Inflammatory macrophage treated with lipopolysaccharide for 4 hours (primary cell): Measurements from ENCODE around the gene EIPR1.
"Not testable (repeated sequence)": the region's sequence is repeated elsewhere in the genome, so short reads cannot be mapped to it uniquely, and the experiment has no call there.

ENCODE experiments used
- DNase-seq: peaks from one replicate; pipeline ENCODE4 v3.0.0-alpha.2; 2020

The EIPR1 gene

DNA sequence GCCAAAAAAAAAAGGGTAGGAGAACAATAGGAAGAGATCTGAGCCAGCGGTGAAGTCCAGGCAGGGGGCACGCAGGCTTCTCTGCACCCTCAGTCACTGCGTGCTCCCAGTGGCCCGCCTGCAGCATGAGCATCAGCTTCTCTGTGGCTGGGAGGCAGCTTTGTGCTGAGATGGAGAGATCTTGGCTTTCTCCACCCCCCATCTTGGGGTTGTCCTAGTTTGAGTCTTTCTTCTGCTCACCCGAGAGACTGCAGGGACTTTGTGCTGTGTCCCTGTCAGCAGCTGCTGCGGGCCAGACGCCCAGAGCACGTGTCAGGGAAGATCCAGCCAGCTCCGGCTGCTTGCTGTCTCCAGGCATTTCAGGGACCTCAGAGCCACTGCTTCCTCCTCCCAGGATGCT is 22.2 kb upstream of the EIPR1 start:
- no peak for DNase-seq

DNA sequence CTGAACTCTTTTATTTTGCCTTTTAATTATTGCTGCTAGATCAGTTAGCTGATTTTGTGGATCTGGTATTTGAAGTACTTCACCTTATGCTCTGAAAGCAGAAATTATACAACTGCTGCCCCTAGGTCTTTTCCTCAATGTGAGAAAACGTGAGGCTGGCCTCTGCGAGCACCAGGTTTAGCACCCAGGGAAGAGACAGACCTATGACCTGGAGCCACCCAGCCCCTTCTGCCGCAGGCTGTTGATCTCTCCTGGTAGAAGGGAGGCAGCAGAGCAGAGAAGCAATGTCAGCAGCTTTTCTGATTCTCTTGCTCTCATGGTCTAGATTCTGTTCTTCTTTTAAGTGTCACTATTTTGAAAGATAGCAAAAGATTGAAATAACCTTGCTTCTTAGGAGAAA is 21.8 kb upstream of the EIPR1 start:
- DNase-seq = no peak

DNA sequence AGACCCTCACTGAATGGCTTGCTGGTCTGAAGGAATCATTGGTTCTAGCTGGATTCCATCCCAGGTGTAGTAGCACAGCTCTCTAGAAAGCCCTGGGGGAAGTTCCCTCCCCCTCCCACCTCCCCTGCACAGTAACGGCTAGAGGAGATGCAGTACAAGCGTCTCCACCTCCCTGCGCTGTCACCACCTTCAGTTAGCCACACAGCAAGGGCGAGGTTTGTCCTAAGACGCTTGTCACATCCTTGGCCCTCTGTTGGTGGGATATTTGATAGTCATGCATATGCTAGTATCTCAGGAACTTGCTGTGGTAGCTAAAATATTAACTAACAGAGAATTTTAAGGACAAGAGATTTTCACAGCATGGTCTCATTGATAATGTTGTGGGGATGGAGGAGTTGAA is 21.2 kb upstream of the EIPR1 start:
- no peak for DNase-seq

DNA sequence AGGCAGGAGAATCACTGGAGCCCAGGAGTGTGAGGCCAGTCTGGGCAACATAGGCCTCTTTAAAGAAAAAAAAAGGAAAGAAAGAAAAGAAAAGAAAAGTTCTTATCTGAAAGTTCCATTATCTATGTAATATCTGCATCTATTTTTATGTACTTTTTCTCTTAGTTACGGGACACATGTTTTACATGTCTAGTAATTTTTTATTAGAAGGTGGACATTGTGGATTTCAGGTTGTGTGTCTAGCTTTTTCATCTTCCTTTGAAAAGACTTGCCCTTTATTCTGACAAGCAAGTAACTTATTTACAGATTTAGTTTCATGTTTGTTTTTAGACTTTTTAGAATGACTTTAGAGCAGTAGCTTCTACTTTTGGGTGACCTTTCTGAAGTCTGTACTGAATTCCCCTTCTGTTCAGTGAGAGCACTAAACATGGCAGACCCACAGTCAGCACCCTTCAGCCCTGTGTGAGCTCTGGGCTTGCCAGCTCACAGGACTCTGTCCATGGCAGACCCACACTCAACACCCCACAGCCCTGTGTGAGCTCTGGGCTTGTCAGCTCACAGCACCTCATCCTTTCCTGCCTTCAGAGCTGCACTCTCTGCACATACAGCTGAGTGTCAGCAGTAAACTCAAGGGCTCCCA is 19.4 kb upstream of the EIPR1 start:
- no peak for DNase-seq

DNA sequence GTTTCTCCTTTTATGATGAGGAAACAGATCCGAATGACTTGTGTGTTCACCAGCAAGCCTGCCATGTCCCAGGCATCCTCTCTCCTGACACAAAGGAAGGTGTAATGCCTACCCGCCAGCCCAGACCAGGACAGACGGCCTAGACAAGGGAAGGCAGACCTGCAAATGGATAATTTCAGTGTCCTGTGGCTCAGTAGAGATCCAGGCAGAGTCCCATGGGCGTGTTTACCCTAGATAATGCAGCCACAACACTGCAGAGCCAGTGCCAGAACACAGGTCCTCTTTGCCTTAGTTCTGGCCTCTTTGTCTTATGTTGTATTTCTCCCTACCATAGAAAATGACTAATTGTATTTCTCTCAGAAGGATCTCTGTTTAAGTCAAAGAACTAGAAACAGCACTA is 14.6 kb upstream of the EIPR1 start:
- no peak for DNase-seq

DNA sequence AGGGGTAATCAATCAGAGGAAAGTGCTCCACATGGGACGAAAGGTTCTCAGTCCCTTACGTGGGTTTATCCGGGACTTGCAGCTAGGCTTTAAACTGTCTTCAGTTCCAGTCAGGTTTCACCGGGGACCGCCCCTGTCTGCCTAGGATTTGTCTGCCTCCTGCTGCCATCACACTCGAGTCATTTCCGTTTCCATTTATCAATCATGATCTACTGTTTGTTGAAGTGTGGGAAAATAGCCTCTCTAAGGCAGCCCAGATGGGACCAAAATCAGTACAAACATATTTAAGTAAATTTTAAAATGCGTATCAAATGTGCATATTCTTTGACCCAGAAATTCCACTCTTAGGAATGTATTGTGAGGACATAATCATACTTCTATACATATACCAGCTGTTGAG is 12.4 kb upstream of the EIPR1 start:
- DNase-seq = no peak

DNA sequence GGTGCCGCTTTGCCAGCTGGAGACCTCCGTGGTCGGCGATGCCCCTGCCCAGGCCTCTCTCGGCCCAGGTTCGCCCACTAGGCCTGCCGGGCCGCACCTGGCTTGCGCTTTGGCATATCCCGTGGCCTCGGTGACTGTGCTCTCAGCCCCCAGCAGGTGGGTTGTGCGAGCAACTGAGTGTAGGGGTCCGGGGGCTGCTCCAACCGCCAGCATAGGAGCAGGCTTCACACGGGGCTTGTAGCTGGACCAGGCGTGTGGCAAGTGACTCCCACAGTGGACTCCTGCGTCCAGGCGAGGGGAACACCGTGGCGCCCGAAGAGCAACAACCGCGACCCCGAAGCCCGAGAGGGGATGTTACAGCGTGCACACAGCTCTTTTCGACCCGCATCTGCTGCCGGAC is 11.6 kb upstream of the EIPR1 start:
- no peak for DNase-seq

DNA sequence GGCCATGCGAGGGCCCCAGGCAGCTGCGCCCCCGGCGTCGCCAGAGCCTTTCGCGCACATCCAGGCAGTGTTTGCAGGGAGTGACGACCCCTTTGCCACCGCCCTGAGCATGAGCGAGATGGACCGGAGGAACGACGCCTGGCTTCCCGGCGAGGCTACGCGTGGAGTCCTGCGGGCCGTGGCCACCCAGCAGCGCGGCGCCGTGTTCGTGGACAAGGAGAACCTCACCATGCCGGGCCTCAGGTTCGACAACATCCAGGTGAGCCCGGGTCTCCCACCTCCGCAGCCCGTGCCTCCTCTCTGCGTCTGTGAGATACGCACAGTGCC is 10.8 kb upstream of the EIPR1 start:
- no peak for DNase-seq

DNA sequence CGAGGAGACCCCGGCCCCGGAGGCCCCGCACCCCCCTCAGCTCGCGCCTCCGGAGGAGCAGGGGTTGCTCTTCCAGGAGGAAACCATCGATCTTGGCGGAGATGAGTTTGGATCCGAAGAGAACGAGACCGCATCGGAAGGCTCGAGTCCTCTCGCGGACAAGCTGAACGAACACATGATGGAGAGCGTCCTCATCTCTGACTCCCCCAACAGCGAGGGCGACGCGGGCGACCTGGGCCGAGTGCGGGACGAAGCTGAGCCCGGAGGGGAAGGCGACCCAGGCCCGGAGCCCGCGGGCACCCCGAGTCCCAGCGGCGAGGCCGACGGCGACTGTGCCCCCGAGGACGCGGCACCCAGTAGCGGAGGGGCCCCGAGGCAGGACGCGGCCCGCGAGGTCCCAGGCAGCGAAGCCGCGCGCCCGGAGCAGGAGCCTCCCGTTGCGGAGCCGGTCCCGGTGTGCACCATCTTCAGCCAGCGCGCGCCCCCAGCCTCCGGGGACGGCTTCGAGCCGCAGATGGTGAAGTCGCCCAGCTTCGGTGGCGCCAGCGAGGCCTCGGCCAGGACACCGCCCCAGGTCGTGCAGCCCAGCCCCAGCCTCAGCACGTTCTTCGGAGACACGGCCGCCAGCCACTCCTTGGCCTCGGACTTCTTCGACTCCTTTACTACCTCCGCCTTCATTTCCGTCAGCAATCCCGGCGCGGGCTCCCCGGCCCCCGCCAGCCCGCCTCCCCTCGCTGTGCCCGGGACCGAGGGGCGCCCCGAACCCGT is 10.2 kb upstream of the EIPR1 start:
- no peak for DNase-seq

DNA sequence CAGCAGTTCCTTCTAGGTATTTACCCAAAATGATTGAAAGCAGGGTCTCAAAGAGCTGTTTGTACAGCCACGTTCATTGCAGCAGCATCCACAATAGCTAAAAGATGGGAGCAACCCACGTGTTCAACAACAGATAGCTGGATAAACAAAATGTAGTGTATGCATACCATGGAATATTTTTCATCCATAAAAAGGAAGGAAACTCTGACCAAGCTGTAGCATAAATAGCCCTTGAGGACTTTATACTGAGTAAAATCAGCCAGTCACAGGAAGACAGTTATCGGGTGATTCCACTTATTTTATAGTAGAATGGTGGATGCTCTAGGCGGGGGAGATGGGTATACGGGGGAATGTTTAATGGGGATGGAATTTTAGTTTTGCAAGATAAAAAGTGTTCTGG is 9.4 kb upstream of the EIPR1 start:
- DNase-seq = no peak

DNA sequence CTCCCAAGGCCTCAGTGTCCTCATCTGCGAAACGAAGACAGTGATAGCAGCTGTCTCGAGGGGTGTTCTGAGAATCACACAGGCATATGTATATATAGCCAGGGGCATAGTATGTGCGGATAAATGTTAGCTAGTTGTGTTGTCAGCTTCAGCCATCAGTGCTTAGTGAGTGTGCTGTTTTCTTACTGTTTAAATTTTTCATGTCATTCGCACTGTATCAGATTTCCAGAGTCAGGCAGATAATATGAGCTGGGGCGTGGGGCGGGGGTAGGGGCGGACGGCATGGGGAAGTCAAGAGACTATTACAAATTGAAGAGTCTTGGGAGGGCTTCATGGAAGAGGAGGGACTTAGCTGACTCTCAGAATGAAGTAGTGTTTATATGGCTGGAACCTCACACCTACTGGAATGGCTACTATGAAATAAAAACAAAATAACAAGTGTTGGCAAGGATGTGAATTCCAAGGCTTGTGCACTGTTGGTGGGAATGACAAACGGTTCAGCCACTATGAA is 8.9 kb upstream of the EIPR1 start:
- DNase-seq = no peak

DNA sequence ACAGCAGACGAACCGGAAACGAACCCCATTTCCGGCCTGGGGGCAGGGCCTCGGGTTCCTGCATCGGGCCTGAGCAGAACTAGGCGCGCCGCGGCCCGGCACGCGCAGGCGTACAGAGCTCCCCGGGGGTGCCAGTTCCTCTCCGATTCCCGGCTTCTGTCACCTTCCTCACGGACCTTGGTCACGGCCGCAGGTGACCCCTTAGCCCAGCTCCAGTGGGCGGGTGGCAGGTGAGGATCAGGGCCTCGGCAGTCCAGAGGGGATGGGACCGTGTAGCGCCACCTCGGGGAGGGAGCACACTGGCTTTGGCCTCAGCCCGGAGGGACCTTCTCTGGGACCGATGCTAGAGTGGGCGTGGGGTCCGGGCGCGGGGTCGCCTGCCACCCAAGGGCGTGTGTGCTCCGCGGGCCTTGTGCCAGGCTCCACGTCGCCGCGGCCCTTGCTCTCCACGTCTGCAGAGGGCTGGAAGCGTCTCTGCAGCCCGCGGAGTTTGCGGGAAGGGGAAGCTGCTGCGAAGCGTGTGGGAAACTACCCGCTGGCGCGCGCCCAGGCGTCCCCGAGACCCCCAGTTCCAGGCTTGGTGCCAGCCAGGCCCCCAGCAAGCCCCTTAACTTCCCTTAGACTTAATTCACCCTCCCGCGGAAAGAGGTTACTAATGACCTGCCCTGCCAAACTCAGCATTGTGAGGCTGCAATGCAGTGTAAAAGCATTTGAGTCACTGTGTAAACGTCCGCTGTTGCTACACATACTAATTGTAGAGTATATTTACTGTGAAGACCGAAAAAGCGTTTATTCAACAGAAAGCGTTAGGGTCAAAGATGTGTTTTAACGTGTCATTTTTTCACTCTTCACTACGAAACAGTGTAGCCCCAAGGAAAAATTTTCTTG is 2.3 kb upstream of the EIPR1 start, which contains the start of gene TRAPPC12:
TRAPPC12 (plus strand) TSS at position 48 of the 888 bp plus-strand sequence. CDS start 7,930 bp downstream, outside the sequence.
- DNase-seq = peak; percentile 89

DNA sequence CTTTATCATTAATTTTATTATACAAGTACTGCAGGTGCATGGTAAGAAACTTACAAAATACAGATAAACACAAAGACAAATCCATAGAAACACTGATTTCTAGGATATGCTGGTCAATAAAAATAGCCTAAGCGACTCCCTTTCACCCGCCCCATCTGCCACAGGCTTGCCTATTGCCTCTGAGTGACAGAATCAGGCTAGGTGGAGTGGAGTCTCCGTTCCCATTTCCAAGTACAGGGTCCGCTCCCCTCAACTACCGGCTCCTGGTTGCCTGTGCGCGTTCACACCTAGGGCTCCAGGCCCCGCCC is 1.7 kb upstream of the EIPR1 start:
- no peak for DNase-seq

DNA sequence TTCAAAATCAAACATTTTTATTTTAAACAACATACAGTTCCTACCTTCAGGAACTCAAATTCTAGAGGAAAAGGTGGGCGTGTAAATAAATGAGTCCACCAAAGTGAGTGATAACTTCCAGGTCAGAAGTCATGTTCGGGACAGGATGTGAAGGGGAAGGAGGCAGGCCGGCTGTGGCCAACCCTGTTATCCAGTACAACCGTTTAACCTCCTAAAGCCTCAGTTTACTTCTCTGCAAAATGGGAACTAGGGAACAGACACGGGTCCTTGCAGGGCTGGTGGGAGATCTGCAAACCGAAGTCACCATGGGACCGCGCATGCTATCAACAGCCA is 373 bp downstream of the EIPR1 start:
- DNase-seq = peak; percentile 67

DNA sequence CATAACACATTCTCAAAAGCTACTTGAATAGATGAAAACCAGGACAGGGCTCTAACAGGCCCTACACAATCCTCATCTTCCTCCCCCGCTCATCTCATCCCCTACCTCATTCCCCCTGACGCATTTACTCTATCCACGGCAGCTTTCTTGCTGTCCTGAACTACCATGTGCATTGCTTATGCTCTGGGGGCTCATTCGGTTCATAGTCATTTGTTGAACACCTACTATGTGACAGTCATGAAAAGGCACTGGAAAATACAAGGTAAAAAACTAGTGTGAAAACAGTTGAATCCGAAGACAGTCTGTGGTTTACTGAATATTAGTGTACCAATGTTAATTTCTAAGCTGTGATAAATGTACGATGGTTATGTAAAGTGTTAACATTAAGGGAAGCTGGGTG is 797 bp downstream of the EIPR1 start:
- DNase-seq = no peak

DNA sequence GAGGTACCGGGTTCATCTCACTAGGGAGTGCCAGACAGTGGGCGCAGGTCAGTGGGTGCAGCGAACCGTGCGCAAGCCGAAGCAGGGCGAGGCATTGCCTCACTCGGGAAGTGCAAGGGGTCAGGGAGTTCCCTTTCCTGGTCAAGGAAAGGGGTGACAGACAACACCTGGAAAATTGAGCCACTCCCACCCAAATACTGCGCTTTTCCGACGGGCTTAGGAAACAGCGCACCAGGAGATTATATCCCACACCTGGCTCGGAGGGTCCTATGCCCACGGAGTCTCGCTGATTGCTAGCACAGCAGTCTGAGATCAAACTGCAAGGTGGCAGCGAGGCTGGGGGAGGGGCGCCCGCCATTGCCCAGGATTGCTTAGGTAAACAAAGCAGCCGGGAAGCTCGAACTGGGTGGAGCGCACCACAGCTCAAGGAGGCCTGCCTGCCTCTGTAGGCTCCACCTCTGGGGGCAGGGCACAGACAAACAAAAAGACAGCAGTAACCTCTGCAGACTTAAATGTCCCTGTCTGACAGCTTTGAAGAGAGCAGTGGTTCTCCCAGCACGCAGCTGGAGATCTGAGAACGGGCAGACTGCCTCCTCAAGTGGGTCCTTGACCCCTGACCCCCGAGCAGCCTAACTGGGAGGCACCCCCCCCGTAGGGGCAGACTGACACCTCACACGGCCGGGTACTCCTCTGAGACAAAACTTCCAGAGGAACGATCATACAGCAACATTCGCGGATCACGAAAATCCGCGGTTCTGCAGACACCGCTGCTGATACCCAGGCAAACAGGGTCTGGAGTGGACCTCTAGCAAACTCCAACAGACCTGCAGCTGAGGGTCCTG is 8.1 kb downstream of the EIPR1 start:
- not testable (repeated sequence) for DNase-seq

DNA sequence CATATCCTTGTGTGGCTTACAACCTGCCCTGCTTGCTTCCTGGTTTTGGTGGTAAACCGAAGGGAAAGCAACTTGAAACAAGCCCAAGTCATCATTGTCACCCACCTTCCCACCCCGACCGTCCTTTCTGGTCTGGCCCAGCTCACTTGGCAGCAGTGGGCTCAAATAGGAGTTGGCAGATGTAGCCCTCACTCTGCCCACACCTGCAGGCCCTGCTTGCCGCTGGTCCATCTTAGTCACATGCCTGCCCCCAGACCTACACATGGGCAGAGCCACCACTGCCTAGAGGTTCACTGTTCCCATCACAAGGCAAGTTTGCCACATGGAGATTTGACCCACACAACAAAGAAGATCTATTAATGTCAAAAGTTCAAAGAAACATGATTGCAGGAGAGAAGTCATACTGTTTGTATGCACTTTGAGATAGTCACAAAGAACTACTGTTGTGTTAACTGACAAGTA is 9.3 kb downstream of the EIPR1 start:
- no peak for DNase-seq

DNA sequence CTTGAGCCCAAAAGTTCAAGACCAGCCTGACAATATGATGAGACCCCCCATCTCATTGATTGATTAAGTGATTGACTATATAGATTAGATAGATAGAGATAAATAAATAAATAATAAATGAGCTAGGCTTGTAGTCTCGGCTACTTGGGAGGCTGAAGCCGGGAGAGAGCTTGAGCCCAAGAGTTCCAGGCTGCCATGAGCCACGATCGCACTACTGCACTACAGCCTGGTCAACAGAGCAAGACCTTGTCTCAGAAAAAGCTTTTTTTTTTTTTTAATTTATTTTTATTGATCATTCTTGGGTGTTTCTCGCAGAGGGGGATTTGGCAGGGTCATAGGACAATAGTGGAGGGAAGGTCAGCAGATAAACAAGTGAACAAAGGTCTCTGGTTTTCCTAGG is 12.4 kb downstream of the EIPR1 start:
- DNase-seq = no peak

DNA sequence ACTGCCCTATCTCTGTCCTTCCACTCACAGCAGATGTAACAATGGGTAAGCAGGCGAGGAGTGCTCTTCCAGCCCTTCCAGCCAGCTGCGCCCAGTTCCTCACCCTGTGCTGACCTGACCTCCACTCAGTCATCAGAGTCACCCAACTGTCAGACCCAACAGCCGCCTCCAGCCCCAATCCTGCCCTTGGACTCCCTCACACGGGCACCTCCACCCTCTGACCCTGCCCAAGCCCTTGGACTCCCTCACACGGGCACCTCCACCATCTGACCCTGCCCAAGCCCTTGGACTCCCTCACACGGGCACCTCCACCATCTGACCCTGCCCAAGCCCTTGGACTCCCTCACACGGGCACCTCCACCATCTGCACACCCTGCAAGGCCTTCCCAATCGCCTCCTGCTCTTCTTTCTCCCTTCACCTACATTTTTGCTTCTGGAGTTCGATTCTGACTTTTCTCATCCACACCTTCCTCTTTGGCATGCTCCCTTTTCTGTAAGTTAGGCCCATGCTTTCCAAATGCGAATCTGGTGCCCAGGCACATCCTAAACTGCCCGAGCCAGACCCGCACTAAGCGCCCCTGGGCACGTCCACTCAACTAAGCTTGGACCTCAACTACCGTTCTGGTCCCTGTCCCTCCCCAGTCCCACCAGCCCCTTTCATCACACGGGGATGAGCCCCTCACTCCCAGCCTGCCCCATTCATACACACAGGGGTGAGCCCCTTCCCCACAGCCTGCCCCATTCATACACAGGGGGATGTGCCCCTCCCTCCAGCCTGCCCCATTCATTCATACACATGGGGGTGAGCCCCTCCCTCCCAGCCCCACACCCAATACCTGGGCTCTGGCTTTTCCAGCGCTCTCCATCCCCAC is 15.9 kb downstream of the EIPR1 start:
- no peak for DNase-seq

DNA sequence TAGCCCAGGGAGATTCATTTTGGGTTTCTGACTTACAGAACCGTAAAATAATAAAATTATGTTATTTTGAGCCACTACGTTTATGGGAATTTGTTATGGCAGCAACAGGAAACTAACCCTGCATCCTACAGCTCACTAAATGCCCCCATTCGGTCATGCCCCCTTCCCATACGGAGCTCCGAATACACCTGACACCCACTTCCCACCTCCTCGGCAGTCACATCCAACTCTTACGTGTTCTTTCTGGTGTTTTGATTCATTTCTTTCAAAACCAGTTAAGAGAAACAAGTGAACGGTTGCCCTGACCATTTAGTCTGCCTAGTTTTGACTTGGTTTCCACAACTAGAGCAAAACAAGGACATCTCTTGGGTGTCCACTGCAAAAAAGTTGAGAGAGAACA is 19.7 kb downstream of the EIPR1 start:
- no peak for DNase-seq

DNA sequence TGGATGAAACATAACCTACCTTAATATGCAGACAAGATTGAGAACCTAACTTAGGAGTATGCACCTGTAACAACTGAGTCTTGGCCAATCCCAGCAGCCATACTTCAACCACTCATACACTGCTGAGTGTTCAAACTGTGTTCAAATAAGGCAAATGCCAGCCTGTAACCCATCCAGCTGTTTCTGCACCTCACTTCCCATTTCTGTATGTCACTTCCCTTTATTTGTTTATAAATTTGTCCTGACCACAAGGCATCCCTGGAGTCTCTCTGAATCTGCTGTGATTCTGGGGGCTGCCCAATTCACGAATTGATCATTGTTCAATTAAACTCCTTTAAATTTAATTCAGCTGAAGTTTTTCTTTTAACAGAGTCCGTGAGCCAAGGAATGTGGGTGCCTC is 20.2 kb downstream of the EIPR1 start:
- peak; percentile 49 for DNase-seq

DNA sequence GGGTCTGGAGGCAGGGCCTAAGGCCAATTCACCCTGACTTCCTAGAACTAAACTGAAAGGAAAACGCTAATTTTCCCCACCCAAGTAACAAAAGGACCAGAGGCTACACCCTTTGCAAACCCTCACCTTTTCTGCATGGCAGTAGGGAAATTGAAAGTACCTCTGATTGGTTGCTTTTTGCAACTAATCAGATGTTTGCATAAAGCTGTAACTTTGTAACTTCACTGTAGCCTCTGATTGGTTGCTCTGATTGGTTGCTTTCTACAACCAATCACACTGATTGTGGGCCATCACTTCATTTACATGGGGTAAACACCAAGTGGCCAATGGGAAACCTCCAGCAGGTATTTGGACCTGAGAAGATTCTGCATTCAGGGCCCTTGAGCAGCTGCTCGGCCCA is 20.8 kb downstream of the EIPR1 start:
- DNase-seq = no peak
